ENCODE results near the gene SH3RF1. TPM values are rescaled to one million over a fixed set of nuclear protein-coding genes. Genes with fewer than 3 reads are reported as not detected.

The SH3RF1 gene
- total RNA-seq, 3 donors from 2014 or later (not counting 1 experiment from before 2014, with no cell fraction given) = 0.54 to 2.4 (median 1.6) TPM

DNA sequence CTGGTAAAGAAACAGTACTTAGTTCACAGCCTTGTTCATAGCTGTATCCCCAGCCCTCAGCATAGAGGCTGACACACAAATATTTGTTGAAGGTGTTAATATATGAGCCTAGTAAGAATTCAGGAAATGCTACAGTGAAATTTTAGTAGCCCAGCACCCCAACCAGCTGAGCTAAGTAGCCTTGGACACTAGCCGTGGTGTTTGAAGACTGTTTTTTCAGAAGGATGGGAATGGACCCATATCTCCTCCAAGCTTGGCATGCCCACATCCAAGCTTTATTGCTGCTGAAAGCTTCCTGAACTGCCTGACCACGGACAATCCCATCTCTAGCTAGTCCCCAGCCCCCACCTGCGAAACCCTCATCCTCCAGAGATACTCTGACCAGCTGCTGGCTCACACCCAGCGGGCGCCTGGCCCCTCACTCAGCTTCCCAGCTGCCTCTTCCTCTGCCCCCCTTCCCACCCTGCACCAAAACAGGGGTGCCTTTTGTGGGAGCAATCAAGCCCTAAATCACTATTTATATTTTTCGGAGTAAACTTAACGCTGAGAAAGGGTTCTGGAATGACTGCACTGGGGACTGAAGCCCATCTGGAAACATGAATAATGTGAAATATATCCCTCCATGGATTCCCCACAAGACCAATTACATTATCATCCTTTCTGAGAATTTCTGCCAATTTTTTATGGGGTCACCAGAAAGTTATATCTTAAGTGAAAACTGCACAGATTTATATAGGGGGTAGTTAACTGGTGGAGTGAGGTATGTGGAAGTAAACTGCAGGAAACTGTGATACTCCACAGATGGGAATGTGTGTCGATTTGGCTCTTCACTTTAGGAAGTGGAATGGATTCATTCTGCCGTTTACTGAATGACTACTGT lies 219.6 kb downstream of the SH3RF1 start:
- Mint-ChIP-seq H3K27me3 (ENCODE audit: low read depth in 2 of 2) (peaks cover 0 to 2% of the 10 kb centered on the region in 2 donors), H3K4me3 (no peak overlapping the region), H3K27ac (no peak overlapping the region), H3K36me3 (no peaks in the 10 kb centered on the region), H3K4me1 (no peaks in the 10 kb centered on the region), H3K9me3 (no peaks in the 10 kb centered on the region)
- TF ChIP-seq, protein P1, sequence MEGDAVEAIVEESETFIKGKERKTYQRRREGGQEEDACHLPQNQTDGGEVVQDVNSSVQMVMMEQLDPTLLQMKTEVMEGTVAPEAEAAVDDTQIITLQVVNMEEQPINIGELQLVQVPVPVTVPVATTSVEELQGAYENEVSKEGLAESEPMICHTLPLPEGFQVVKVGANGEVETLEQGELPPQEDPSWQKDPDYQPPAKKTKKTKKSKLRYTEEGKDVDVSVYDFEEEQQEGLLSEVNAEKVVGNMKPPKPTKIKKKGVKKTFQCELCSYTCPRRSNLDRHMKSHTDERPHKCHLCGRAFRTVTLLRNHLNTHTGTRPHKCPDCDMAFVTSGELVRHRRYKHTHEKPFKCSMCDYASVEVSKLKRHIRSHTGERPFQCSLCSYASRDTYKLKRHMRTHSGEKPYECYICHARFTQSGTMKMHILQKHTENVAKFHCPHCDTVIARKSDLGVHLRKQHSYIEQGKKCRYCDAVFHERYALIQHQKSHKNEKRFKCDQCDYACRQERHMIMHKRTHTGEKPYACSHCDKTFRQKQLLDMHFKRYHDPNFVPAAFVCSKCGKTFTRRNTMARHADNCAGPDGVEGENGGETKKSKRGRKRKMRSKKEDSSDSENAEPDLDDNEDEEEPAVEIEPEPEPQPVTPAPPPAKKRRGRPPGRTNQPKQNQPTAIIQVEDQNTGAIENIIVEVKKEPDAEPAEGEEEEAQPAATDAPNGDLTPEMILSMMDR (IDR thresholded peaks at IDR 0.05) = no peak
- no peaks in the 10 kb centered on the region for H3K36me3 ChIP-seq (ENCODE audit: control insufficient read depth, insufficient read depth, low read length)
- ATAC-seq (no peak), DNase-seq (no peak)
- H3K4me1 ChIP-seq (ENCODE audit: control insufficient read depth, insufficient read depth, low read length) = no peaks in the 10 kb centered on the region
- intact Hi-C loops (cut with micrococcal nuclease) = no loop called here
- H3K9me3 ChIP-seq (ENCODE audit: control insufficient read depth, insufficient read depth, low read length) = no peaks in the 10 kb centered on the region
- H3K4me3 ChIP-seq (ENCODE audit: low read length) = no peak overlapping the region
- 89% methylated on average over 9 of the region's 9 CpGs for WGBS (ENCODE audit: insufficient coverage)
- H3K27ac ChIP-seq (ENCODE audit: low read length) = no peak overlapping the region
- H3K27me3 ChIP-seq (ENCODE audit: control insufficient read depth, insufficient read depth, low read length) = no peaks in the 10 kb centered on the region

DNA sequence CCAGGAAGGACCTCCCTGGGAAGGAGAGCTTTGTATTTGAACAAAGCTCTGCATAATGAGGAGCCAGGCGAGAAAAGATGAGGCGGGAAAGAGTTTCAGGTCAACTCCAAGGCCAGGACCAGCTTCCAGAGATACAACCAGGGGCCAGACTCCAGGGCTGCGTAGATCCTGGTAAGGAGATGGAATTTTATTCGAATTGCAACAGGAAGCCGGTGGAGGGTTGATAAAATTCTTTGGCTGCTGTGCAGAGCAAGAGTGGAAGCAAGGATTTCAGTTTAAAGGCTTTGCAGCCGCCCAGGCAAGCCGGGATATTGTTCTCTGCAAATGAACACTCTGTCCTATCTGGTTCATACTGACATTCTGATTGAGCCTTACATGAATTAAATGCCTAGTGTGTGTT lies 220.5 kb downstream of the SH3RF1 start:
- TF ChIP-seq, protein P1 (IDR thresholded peaks at IDR 0.05) = no peak
- WGBS (ENCODE audit: insufficient coverage) = 91% methylated on average over 7 of the region's 7 CpGs
- Histone ChIP-seq H3K4me3 (ENCODE audit: low read length) (no peak overlapping the region), H3K9me3 (ENCODE audit: control insufficient read depth, insufficient read depth, low read length) (no peaks in the 10 kb centered on the region), H3K27ac (ENCODE audit: low read length) (no peak overlapping the region), H3K27me3 (ENCODE audit: control insufficient read depth, insufficient read depth, low read length) (no peaks in the 10 kb centered on the region), H3K36me3 (ENCODE audit: control insufficient read depth, insufficient read depth, low read length) (no peaks in the 10 kb centered on the region), H3K4me1 (ENCODE audit: control insufficient read depth, insufficient read depth, low read length) (no peaks in the 10 kb centered on the region)
- Mint-ChIP-seq H3K36me3 (no peaks in the 10 kb centered on the region), H3K4me1 (no peaks in the 10 kb centered on the region), H3K9me3 (no peaks in the 10 kb centered on the region), H3K27me3 (ENCODE audit: low read depth in 2 of 2) (peaks cover 0 to 2% of the 10 kb centered on the region in 2 donors), H3K27ac (no peak overlapping the region), H3K4me3 (no peak overlapping the region)
- intact Hi-C loops (cut with micrococcal nuclease) = no loop called here
- DNase-seq (no peak), ATAC-seq (no peak)

DNA sequence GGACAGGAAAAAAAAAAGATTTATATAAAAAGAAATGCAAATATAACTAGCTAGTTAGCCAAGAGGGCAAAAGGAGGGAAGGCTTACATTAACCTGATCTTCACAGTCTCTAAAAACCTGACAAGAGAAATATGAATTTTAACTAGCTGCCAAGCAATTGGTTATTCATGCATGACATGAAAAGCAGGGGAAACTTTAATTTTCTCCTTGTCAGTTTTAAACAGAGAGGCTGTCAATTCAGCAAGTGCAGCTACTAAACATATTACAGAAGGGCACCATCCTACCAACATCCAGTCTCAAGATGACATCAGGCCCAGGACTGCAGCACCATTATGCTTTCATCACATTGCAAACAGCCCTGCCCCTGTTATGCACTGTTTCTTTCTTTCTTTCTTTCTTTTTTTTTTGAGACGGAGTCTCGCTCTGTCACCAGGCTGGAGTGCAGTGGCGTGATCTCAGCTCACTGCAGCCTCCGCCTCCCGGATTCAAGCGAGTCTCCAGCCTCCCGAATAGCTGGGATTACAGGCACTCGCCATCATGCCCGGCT lies 221.8 kb downstream of the SH3RF1 start:
- H3K36me3 ChIP-seq (ENCODE audit: control insufficient read depth, insufficient read depth, low read length) = no peaks in the 10 kb centered on the region
- ATAC-seq (no peak), DNase-seq (no peak)
- no peaks in the 10 kb centered on the region for H3K36me3 Mint-ChIP-seq
- WGBS (ENCODE audit: insufficient coverage) = 97% methylated on average over 9 of the region's 9 CpGs
- intact Hi-C loops (cut with micrococcal nuclease) = no loop called here
- H3K4me1 ChIP-seq (ENCODE audit: control insufficient read depth, insufficient read depth, low read length) = no peaks in the 10 kb centered on the region
- H3K27ac Mint-ChIP-seq = no peak overlapping the region
- no peaks in the 10 kb centered on the region for H3K9me3 ChIP-seq (ENCODE audit: control insufficient read depth, insufficient read depth, low read length)
- no peak overlapping the region for H3K4me3 ChIP-seq (ENCODE audit: low read length)
- TF ChIP-seq, protein P1 (IDR thresholded peaks at IDR 0.05) = no peak
- no peak overlapping the region for H3K27ac ChIP-seq (ENCODE audit: low read length)
- no peak overlapping the region for H3K4me3 Mint-ChIP-seq
- H3K9me3 Mint-ChIP-seq = no peaks in the 10 kb centered on the region
- peaks cover 0 to 2% of the 10 kb centered on the region in 2 donors for H3K27me3 Mint-ChIP-seq (ENCODE audit: low read depth in 2 of 2)
- H3K4me1 Mint-ChIP-seq = no peaks in the 10 kb centered on the region
- no peaks in the 10 kb centered on the region for H3K27me3 ChIP-seq (ENCODE audit: control insufficient read depth, insufficient read depth, low read length)
